Loucy (cell line): ENCODE data around the gene POLQ.

Experiments used
- H2AFZ ChIP-seq: fragments of 200-600 bp; sonication (generic); 2 replicates; pipeline ENCODE4 v1.6.0; 2016; ENCODE audit warnings: antibody characterized with exemption, mild to moderate bottlenecking, low read length, moderate library complexity
- H3F3A ChIP-seq: fragments of 200-600 bp; 2 replicates; pipeline ENCODE4 v1.6.0; 2016; ENCODE audit warnings: antibody characterized with exemption, low read depth, mild to moderate bottlenecking
- H3K27me3 ChIP-seq: fragments of 200-600 bp; sonication (generic); 2 replicates; pipeline ENCODE4 v1.6.1; 2014; ENCODE audit warnings: low read length, mild to moderate bottlenecking; ENCODE audit not compliant: insufficient read depth, poor library complexity, severe bottlenecking
- H3K36me3 ChIP-seq: fragments of 200-600 bp; sonication (generic); 2 replicates; pipeline ENCODE4 v1.6.1; 2016; ENCODE audit warnings: low read length; ENCODE audit not compliant: insufficient read depth
- H3K4me1 ChIP-seq: fragments of 200-600 bp; sonication (generic); 2 replicates; pipeline ENCODE4 v1.5.1; 2014; ENCODE audit warnings: low read length, mild to moderate bottlenecking; ENCODE audit not compliant: insufficient read depth, poor library complexity, severe bottlenecking
- H3K4me2 ChIP-seq: fragments of 200-600 bp; sonication (generic); 2 replicates; pipeline ENCODE4 v1.6.0; 2014; ENCODE audit warnings: antibody characterized with exemption, low read length, low read depth, mild to moderate bottlenecking; ENCODE audit not compliant: poor library complexity, severe bottlenecking
- H3K4me3 ChIP-seq: fragments of 200-600 bp; sonication (generic); 2 replicates; pipeline ENCODE4 v1.5.1; 2014; ENCODE audit warnings: low read length, mild to moderate bottlenecking, mixed read lengths; ENCODE audit not compliant: poor library complexity, severe bottlenecking
- H3K79me2 ChIP-seq: fragments of 200-600 bp; sonication (generic); 2 replicates; pipeline ENCODE4 v1.6.1; 2014; ENCODE audit warnings: low read length; ENCODE audit not compliant: insufficient read depth
- H3K9ac ChIP-seq: fragments of 200-600 bp; sonication (generic); 2 replicates; pipeline ENCODE4 v1.6.0; 2014; ENCODE audit warnings: mild to moderate bottlenecking, low read depth, low read length, moderate library complexity; ENCODE audit not compliant: poor library complexity, severe bottlenecking
- H3K9me2 ChIP-seq: fragments of 200-600 bp; sonication (generic); replicated peaks from 2 replicates; pipeline ENCODE4 v1.6.1; 2016; ENCODE audit warnings: low read depth, low read length, mixed read lengths
- H3K9me3 ChIP-seq: fragments of 200-600 bp; sonication (generic); 2 replicates; pipeline ENCODE4 v1.6.1; 2014; ENCODE audit warnings: mild to moderate bottlenecking, antibody characterized with exemption, low read length, low read depth; ENCODE audit not compliant: insufficient read depth
- H4K20me1 ChIP-seq: fragments of 200-600 bp; sonication (generic); 2 replicates; pipeline ENCODE4 v1.6.0; 2014; ENCODE audit warnings: antibody characterized with exemption, low read length, mild to moderate bottlenecking; ENCODE audit not compliant: insufficient read depth, poor library complexity, severe bottlenecking
- CTCF ChIP-seq: fragments of 200-600 bp; sonication (generic); conservative IDR thresholded peaks from 2 replicates; pipeline ENCODE4 v1.5.1; 2014; ENCODE audit warnings: mild to moderate bottlenecking, antibody characterized with exemption, low read length
- EZH2phosphoT487 ChIP-seq: fragments of 200-600 bp; IDR thresholded peaks from 2 replicates; pipeline ENCODE4 v1.6.1; 2018; ENCODE audit warnings: antibody characterized with exemption, mild to moderate bottlenecking, moderate library complexity, borderline replicate concordance

POLQ gene

DNA sequence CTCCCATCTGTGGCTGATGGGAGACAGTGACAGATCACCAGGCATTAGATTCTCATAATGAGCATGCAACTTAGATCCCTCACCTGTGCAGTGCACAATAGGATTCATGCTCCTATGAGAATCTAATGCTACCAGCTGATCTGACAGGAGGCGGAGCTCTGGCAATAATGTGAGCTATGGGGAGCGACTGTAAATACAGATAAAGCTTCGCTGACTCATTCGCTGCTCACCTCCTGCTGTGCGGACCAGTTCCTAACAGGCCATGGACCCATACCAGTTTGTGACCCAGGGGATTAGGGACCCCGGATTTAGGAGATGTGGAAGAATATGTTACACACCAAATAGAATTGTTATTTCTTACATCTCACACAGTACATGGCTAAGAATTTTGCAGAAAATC lies 28.7 kb upstream of the POLQ start:
- Histone ChIP-seq H3K79me2 (no peaks in the 10 kb centered on the region), H3K4me2 (no peak overlapping the region), H2AFZ (no peak overlapping the region), H3K4me3 (no peak overlapping the region), H4K20me1 (no peaks in the 10 kb centered on the region), H3K9me3 (no peaks in the 10 kb centered on the region), H3K9me2 (no peaks in the 10 kb centered on the region), H3K9ac (no peak overlapping the region), H3F3A (no peaks in the 10 kb centered on the region), H3K36me3 (no peaks in the 10 kb centered on the region), H3K27me3 (peaks cover 3% of the 10 kb centered on the region), H3K4me1 (no peaks in the 10 kb centered on the region)
- TF ChIP-seq CTCF (no peak), EZH2phosphoT487 (no peak)

GRCh38 chr3:121567649-121568048 lies 21.9 kb upstream of the POLQ start, which contains the start of gene ARGFX:
TSS of gene ARGFX (plus strand) at chr3:121567949. CDS start at chr3:121570714, 2,765 bp downstream.
- Histone ChIP-seq H2AFZ (peak within 1 kb of the TSS; percentile 49; the same call in 1 of the 2 replicates), H3K4me3 (no peak within 1 kb of the TSS), H3F3A (no peaks in the 10 kb centered on the region), H3K9me3 (no peaks in the 10 kb centered on the region), H3K4me2 (no peak within 1 kb of the TSS), H3K79me2 (no peaks in the 10 kb centered on the region), H3K9ac (no peak within 1 kb of the TSS), H3K27me3 (peaks cover 3% of the 10 kb centered on the region), H4K20me1 (no peaks in the 10 kb centered on the region), H3K36me3 (no peaks in the 10 kb centered on the region), H3K9me2 (no peaks in the 10 kb centered on the region), H3K4me1 (no peaks in the 10 kb centered on the region)
- TF ChIP-seq EZH2phosphoT487 (no peak), CTCF (no peak)

GRCh38 chr3:121566773-121567172 lies 21.0 kb upstream of the POLQ start:
- Histone ChIP-seq H2AFZ (no peak overlapping the region), H3F3A (no peaks in the 10 kb centered on the region), H3K4me2 (no peak overlapping the region), H3K4me3 (no peak overlapping the region), H3K9me3 (no peaks in the 10 kb centered on the region), H3K9me2 (no peaks in the 10 kb centered on the region), H3K36me3 (no peaks in the 10 kb centered on the region), H4K20me1 (no peaks in the 10 kb centered on the region), H3K9ac (no peak overlapping the region), H3K27me3 (peaks cover 3% of the 10 kb centered on the region), H3K4me1 (no peaks in the 10 kb centered on the region), H3K79me2 (no peaks in the 10 kb centered on the region)
- TF ChIP-seq EZH2phosphoT487: no peak

- Histone ChIP-seq H3K79me2 (no peaks in the 10 kb centered on the region), H3K4me3 (no peak overlapping the region), H2AFZ (no peak overlapping the region), H3K9ac (no peak overlapping the region), H3K9me2 (no peaks in the 10 kb centered on the region), H3K4me2 (no peak overlapping the region), H3K9me3 (no peaks in the 10 kb centered on the region), H3K4me1 (no peaks in the 10 kb centered on the region), H3F3A (no peaks in the 10 kb centered on the region), H3K36me3 (no peaks in the 10 kb centered on the region), H3K27me3 (no peaks in the 10 kb centered on the region), H4K20me1 (no peaks in the 10 kb centered on the region)
- TF ChIP-seq CTCF (no peak), EZH2phosphoT487 (no peak)
Measured at GRCh38 chr3:121562148-121562547, 16.4 kb upstream of the POLQ start.
